HepG2 (cell line): ENCODE data around the gene TMEM19. TPM values are rescaled to one million over a fixed set of nuclear protein-coding genes. Genes with fewer than 3 reads are reported as not detected.

Source experiments
- BCLAF1 ChIP-seq: fragments of 450-650 bp; IDR thresholded peaks from 2 replicates; pipeline ENCODE4 v1.6.1; 2017; ENCODE audit warnings: mild to moderate bottlenecking
- BHLHE40 ChIP-seq: IDR thresholded peaks from 2 replicates; pipeline ENCODE4 v1.6.1; 2011; ENCODE audit warnings: low read length, improper control_type of control experiment
- BRD4 ChIP-seq: sonication (generic); formaldehyde crosslinking; IDR thresholded peaks from 2 replicates; pipeline ENCODE4 v1.4.0; 2020; ENCODE audit warnings: missing genetic modification reagents
- ELF3 ChIP-seq: IDR thresholded peaks from 2 replicates; pipeline ENCODE4 v1.6.1; 2016; ENCODE audit warnings: missing genetic modification reagents, missing compliant biosample characterization
- GTF3A ChIP-seq: sonication (generic); formaldehyde crosslinking; conservative IDR thresholded peaks from 2 replicates; pipeline ENCODE4 v1.4.0; 2020; ENCODE audit warnings: mild to moderate bottlenecking, missing genetic modification reagents
- HIC2 ChIP-seq: sonication (generic); formaldehyde crosslinking; IDR thresholded peaks from 2 replicates; pipeline ENCODE4 v1.9.0; 2022; ENCODE audit warnings: low read depth, missing genetic modification reagents
- MAFF ChIP-seq: IDR thresholded peaks from 2 replicates; pipeline ENCODE4 v1.6.1; 2011; ENCODE audit warnings: low read depth, low read length, improper control_type of control experiment
- MATR3 ChIP-seq: sonication (generic); formaldehyde crosslinking; IDR thresholded peaks from 2 replicates; pipeline ENCODE4 v1.4.0; 2020; ENCODE audit warnings: missing genetic modification reagents
- MYPOP ChIP-seq: sonication (generic); formaldehyde crosslinking; IDR thresholded peaks from 2 replicates; pipeline ENCODE4 v1.8.1; 2023; ENCODE audit warnings: mild to moderate bottlenecking, moderate library complexity, missing genetic modification reagents
- NR2F2 ChIP-seq: IDR thresholded peaks from 2 replicates; pipeline ENCODE4 v1.6.1; 2012; ENCODE audit warnings: low read depth, inconsistent platforms, borderline replicate concordance
- RFXAP ChIP-seq: sonication (generic); formaldehyde crosslinking; IDR thresholded peaks from 2 replicates; pipeline ENCODE4 v1.4.0; 2020; ENCODE audit warnings: missing genetic modification reagents, borderline replicate concordance
- SP1 ChIP-seq, 2 experiments: fragments of 450-650 bp in 1 of 2; sonication (generic) in 1 of 2; formaldehyde crosslinking in 1 of 2; IDR thresholded peaks; 2 replicates each; pipeline versions ENCODE4 v1.4.0 to v1.6.1; 2016 to 2020; ENCODE audit warnings: missing genetic modification reagents in 1 of 2
- ZNF512 ChIP-seq: sonication (generic); formaldehyde crosslinking; IDR thresholded peaks from 2 replicates; pipeline ENCODE4 v1.4.0; 2020; ENCODE audit warnings: mild to moderate bottlenecking, missing genetic modification reagents
- ZNF646 ChIP-seq: sonication (generic); formaldehyde crosslinking; IDR thresholded peaks from 2 replicates; pipeline ENCODE4 v1.9.0; 2021; ENCODE audit warnings: mild to moderate bottlenecking, missing genetic modification reagents
- polyA plus RNA-seq, 8 experiments: library from polyadenylated mRNA; depleted of rRNA in 3 of 8; stranded (reverse) in 7 of 8; unstranded in 1 of 8; fragments of >200 nt; fragmentation: Illumina TruSeq in 4 of 8; extraction: Trizol in 4 of 8; gene quantifications; 2 replicates each; pipeline versions ENCODE4 v1.2.1 to v1.2.3, GENCODE V29; 2011 to 2016; ENCODE audit warnings: low read depth in 4 of 8, missing spikeins in 1 of 8, mixed read lengths in 1 of 8; ENCODE audit not compliant: insufficient read depth in 1 of 8
- total RNA-seq, 5 experiments: library from RNA; depleted of rRNA; stranded (reverse); fragments of >200 nt; fragmentation: Illumina TruSeq; extraction: Trizol; gene quantifications; 2 replicates each; pipeline ENCODE4 v1.2.3, GENCODE V29; 2016; ENCODE audit warnings: low read depth in 1 of 5

TMEM19 gene
- total and polyA plus RNA-seq, 2 of the 13 experiments (the other 11 are each of a cell fraction or from before 2014, with no cell fraction given): 16.9 to 22.5 TPM

- TF ChIP-seq ZNF646 (CRISPR knock-in tag) (no peak), MYPOP (CRISPR knock-in tag) (peak; percentile 99), SP1 (IDR thresholded peaks at IDR 0.05) (no peak), SP1 (CRISPR knock-in tag; IDR thresholded peaks at IDR 0.05) (peak; percentile 68), BRD4 (no peak), ZNF512 (CRISPR knock-in tag) (peak; percentile 48; the same call in 1 of the 2 replicates), RFXAP (CRISPR knock-in tag) (0 out of 2 replicates have a peak, but pooled peaks have one; percentile 42), BCLAF1 (no peak), NR2F2 (peak; percentile 74; the same call in 1 of the 2 replicates), GTF3A (CRISPR knock-in tag) (no peak), MAFF (no peak), MATR3 (no peak), HIC2 (CRISPR knock-in tag) (peak; percentile 95), BHLHE40 (peak; percentile 73), ELF3 (CRISPR knock-in tag) (peak; percentile 25; the same call in 1 of the 2 replicates)
These were observed at the start of gene TMEM19 (continued) for GRCh38 chr12:71685914-71686657.
